Thyroid gland (tissue), 4 donors: ENCODE measurements around the gene GSTCD. TPM values are rescaled to one million over a fixed set of nuclear protein-coding genes. Genes with fewer than 3 reads are reported as not detected.
"Not testable (repeated sequence)": the region's sequence is repeated elsewhere in the genome, so short reads cannot be mapped to it uniquely, and the experiment has no call there.

Source experiments
- DNase-seq, 2 donors: peaks; one replicate each; pipeline ENCODE4 v3.0.0-alpha.2; 2019
- H3K27ac ChIP-seq, 3 donors: fragments of 200-600 bp; sonication (generic); 1 replicate in 2 of 3; 2 replicates in 1 of 3; pipeline ENCODE4 v1.5.1; 2016 to 2019; ENCODE audit warnings: mild to moderate bottlenecking in 1 of 3, moderate library complexity in 1 of 3
- H3K27me3 ChIP-seq: fragments of 200-600 bp; sonication (generic); one replicate; pipeline ENCODE4 v1.5.1; 2019
- H3K36me3 ChIP-seq, 2 donors: fragments of 200-600 bp; sonication (generic); one replicate each; pipeline ENCODE4 v1.5.1; 2016 to 2019
- H3K4me1 ChIP-seq, 2 donors: fragments of 200-600 bp; sonication (generic); one replicate each; pipeline ENCODE4 v1.5.1; 2017 to 2019
- H3K4me3 ChIP-seq, 3 donors: fragments of 200-600 bp; sonication (generic); replicated peaks in 1 of 3; 1 replicate in 2 of 3; 2 replicates in 1 of 3; pipeline ENCODE4 v1.5.1; 2016; ENCODE audit warnings: mild to moderate bottlenecking in 1 of 3
- H3K9me3 ChIP-seq: fragments of 200-600 bp; sonication (generic); one replicate; pipeline ENCODE4 v1.5.1; 2017
- CTCF ChIP-seq, 6 experiments: fragments of 200-600 bp in 3 of 6; fragments of 450-650 bp in 3 of 6; sonication (generic) in 3 of 6; IDR thresholded peaks; one replicate each; pipeline ENCODE4 v1.5.1; 2016 to 2019; ENCODE audit warnings: antibody characterized with exemption in 6 of 6, mild to moderate bottlenecking in 2 of 6, inconsistent platforms in 1 of 6, moderate library complexity in 1 of 6
- POLR2A ChIP-seq, 2 donors: fragments of 450-650 bp; IDR thresholded peaks; one replicate each; pipeline ENCODE4 v1.6.1; 2017; ENCODE audit warnings: antibody characterized with exemption in 2 of 2, mild to moderate bottlenecking in 2 of 2, moderate library complexity in 1 of 2
- WGBS, 2 donors: methylation state at CpG; one replicate each; pipeline ENCODE4 v1.1.5; 2017; 5-methylcytosine and 5-hydroxymethylcytosine counted together
- intact Hi-C: fragments of 100-400 bp; cut with DNase I; formaldehyde crosslinking; loops from one replicate; pipeline ENCODE4 v1.15.1; 2023
- total RNA-seq, 4 donors: library from RNA; depleted of rRNA; stranded (reverse); fragments of >200 nt; gene quantifications; one replicate each; pipeline ENCODE4 v1.2.3, GENCODE V29; 2016

GSTCD gene
- total RNA-seq, 4 donors from 2014 or later: 9.4 to 18.9 (median 15.2) TPM

- H3K4me3 ChIP-seq: no peak overlapping the region
- H3K36me3 ChIP-seq: no peaks in the 10 kb centered on the region
- WGBS, 2 donors: 97 to 98% methylated on average over 3 of the region's 3 CpGs
- TF ChIP-seq CTCF (IDR thresholded peaks at IDR 0.05) (no peak), POLR2A (IDR thresholded peaks at IDR 0.05) (no peak)
- no peaks in the 10 kb centered on the region for H3K9me3 ChIP-seq
- intact Hi-C loops: no loop called here
- no peaks in the 10 kb centered on the region for H3K4me1 ChIP-seq
- no peaks in the 10 kb centered on the region for H3K27me3 ChIP-seq
- no peak for DNase-seq
- H3K27ac ChIP-seq: no peak overlapping the region
Observed at GRCh38 chr4:105851196-105851595, 142.6 kb downstream of the GSTCD start.

DNA sequence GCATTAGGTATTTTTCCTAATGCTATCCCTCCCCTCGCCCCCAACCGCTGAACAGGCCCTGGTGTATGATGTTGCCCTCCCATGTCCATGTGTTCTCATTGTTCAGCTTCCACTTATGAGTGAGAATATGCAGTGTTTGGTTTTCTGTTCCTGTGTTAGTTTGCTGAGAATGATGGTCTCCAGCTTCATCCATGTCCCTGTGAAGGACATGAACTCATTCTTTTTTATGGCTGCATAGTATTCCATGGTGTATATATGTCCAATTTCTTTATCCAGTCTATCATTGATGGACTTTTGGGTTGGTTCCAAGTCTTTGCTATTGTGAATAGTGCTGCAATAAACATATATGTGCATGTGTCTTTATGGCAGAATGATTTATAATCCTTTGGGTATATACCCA is 143.6 kb downstream of the GSTCD start:
- H3K4me3 ChIP-seq, H3K9me3 ChIP-seq, intact Hi-C loops, H3K27me3 ChIP-seq, H3K27ac ChIP-seq, DNase-seq, H3K36me3 ChIP-seq, H3K4me1 ChIP-seq: not testable (repeated sequence)
- WGBS, 2 donors: 95 to 98% methylated on average over 2 of the region's 2 CpGs

DNA sequence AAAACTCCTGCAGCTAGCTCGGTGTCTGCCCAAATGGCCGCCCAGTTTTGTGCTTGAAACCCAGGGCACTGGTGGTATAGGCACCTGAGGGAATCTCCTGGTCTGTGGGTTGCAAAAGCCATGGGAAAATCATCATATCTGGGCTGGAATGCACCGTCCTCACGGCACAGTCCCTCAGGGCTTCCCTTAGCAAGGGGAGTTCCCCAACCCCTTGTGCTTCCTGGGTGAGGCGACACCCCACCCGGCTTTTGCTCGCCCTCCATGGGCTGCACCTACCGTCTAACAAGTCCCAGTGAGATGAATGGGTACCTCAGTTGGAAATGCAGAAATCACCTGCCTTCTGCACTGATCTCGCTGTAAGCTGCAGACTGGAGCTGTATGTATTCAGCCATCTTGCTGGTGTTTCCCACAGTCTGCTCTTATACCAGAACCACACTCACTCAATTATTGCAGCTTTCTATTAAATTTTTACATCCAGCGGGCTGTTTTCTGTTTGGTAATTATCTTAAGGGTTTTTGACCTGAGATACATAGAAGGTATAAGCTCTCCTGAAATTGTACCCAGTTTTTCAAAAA is 150.0 kb downstream of the GSTCD start:
- H3K36me3 ChIP-seq: no peaks in the 10 kb centered on the region
- intact Hi-C loops: no loop called here

GRCh38 chr4:105859233-105859632 is 150.6 kb downstream of the GSTCD start:
- no peak for TF ChIP-seq CTCF (IDR thresholded peaks at IDR 0.05)
- no peak for TF ChIP-seq POLR2A (IDR thresholded peaks at IDR 0.05)
- intact Hi-C loops: no loop called here
- H3K4me1 ChIP-seq: no peaks in the 10 kb centered on the region
- no peaks in the 10 kb centered on the region for H3K27me3 ChIP-seq
- no peak for DNase-seq
- WGBS, 2 donors: 55 to 78% methylated on average over 1 of the region's 1 CpG
- no peak overlapping the region for H3K4me3 ChIP-seq
- no peak overlapping the region for H3K27ac ChIP-seq
- H3K9me3 ChIP-seq: no peaks in the 10 kb centered on the region
- H3K36me3 ChIP-seq: no peaks in the 10 kb centered on the region

More for the DNA sequence above, 150.0 kb downstream of the GSTCD start:
- no peaks in the 10 kb centered on the region for H3K4me1 ChIP-seq
- H3K27ac ChIP-seq: no peak overlapping the region
- H3K9me3 ChIP-seq: no peaks in the 10 kb centered on the region
- 99% methylated on average over 8 to 10 of the region's 10 CpGs for WGBS, 2 donors
- TF ChIP-seq CTCF (IDR thresholded peaks at IDR 0.05) (no peak), POLR2A (IDR thresholded peaks at IDR 0.05) (no peak)
- H3K27me3 ChIP-seq: no peaks in the 10 kb centered on the region
- no peak for DNase-seq
- H3K4me3 ChIP-seq: no peak overlapping the region

DNA sequence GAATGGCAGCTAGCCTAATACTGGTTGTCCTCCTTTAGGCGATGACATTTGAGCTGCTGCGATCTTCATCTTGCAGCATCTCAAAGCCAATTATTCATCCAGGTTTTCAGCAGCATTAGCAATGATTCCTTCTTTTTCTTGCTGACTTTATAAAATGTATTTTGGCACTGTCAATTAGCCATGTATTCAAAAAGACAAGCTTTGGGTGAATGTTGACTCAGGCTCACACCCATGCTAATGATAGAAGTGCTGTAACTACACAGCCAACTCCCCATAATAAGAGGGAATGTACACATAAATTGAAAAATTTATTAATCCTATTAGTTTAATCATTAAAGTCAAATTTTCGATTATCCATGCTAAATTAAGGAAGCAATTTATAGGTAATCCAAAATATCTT is 162.4 kb downstream of the GSTCD start:
- WGBS, 2 donors: 91 to 92% methylated on average over 3 of the region's 3 CpGs
- no peak for DNase-seq
- intact Hi-C loops: no loop called here

More for the DNA sequence above, 162.4 kb downstream of the GSTCD start:
- peaks cover 4 to 6% of the 10 kb centered on the region in 2 donors for H3K4me1 ChIP-seq
- H3K27me3 ChIP-seq: no peaks in the 10 kb centered on the region
- H3K36me3 ChIP-seq: no peaks in the 10 kb centered on the region
- no peak for TF ChIP-seq POLR2A (IDR thresholded peaks at IDR 0.05)
- TF ChIP-seq CTCF (IDR thresholded peaks at IDR 0.05): no peak
- no peak overlapping the region for H3K27ac ChIP-seq
- H3K9me3 ChIP-seq: no peaks in the 10 kb centered on the region
- no peak overlapping the region for H3K4me3 ChIP-seq
